T-helper 22 cell (primary cell): ENCODE data around the gene SHLD1.

ENCODE experiments used
- DNase-seq: peaks from one replicate; pipeline ENCODE4 v3.0.0-alpha.2; 2020; ENCODE audit warnings: low read depth

The SHLD1 gene

GRCh38 chr20:5820738-5821137 lies 70.5 kb downstream of the SHLD1 start:
- no peak for DNase-seq

- no peak for DNase-seq
Measured at GRCh38 chr20:5821627-5822215, 71.5 kb downstream of the SHLD1 start.

GRCh38 chr20:5822569-5822968 lies 72.4 kb downstream of the SHLD1 start:
- DNase-seq, result no peak

- no peak for DNase-seq
Measured at GRCh38 chr20:5825130-5825719, 75.0 kb downstream of the SHLD1 start.

GRCh38 chr20:5827098-5827853 lies 77.1 kb downstream of the SHLD1 start:
- DNase-seq, result no peak

- DNase-seq, result no peak
Measured at GRCh38 chr20:5827861-5828260, 77.7 kb downstream of the SHLD1 start.

- no peak for DNase-seq
Measured at GRCh38 chr20:5829241-5829809, 79.1 kb downstream of the SHLD1 start.

- DNase-seq, result no peak
Measured at GRCh38 chr20:5831539-5832237, 81.5 kb downstream of the SHLD1 start.

- no peak for DNase-seq
Measured at GRCh38 chr20:5833309-5833941, 83.2 kb downstream of the SHLD1 start.

- no peak for DNase-seq
Measured at GRCh38 chr20:5834436-5835005, 84.3 kb downstream of the SHLD1 start.

- DNase-seq, result peak; percentile 13
Measured at GRCh38 chr20:5835321-5835821, 85.2 kb downstream of the SHLD1 start.

GRCh38 chr20:5835871-5836270 lies 85.7 kb downstream of the SHLD1 start:
- DNase-seq, result no peak

GRCh38 chr20:5836569-5836968 lies 86.4 kb downstream of the SHLD1 start:
- DNase-seq, result no peak

- DNase-seq, result no peak
Measured at GRCh38 chr20:5840411-5841002, 90.3 kb downstream of the SHLD1 start.

- DNase-seq, result no peak
Measured at GRCh38 chr20:5841522-5841921, 91.3 kb downstream of the SHLD1 start.

GRCh38 chr20:5842465-5842864 lies 92.3 kb downstream of the SHLD1 start:
- DNase-seq, result no peak

- no peak for DNase-seq
Measured at GRCh38 chr20:5843054-5843592, 92.9 kb downstream of the SHLD1 start.

GRCh38 chr20:5844063-5844681 lies 94.0 kb downstream of the SHLD1 start:
- peak; percentile 52 for DNase-seq

- peak; percentile 18 for DNase-seq
Measured at GRCh38 chr20:5845681-5846615, 95.7 kb downstream of the SHLD1 start.
